Kidney (tissue), 14 donors: ENCODE data around the gene NCBP2L. TPM values are rescaled to one million over a fixed set of nuclear protein-coding genes. Genes with fewer than 3 reads are reported as not detected.

Source experiments
- DNase-seq, 5 donors: peaks; one replicate each; pipeline ENCODE4 v3.0.0-alpha.2; 2013 to 2020
- FAIRE-seq: peaks from 2 replicates; lab custom pipeline; 2012; peaks lifted over from hg19 to GRCh38; lab: Jason Lieb, UNC
- H3K27ac ChIP-seq, 2 donors: one replicate each; pipeline ENCODE4 v1.7.0; 2013; ENCODE audit warnings: low read depth in 2 of 2, low read length in 2 of 2, inconsistent platforms in 1 of 2
- H3K27me3 ChIP-seq: one replicate; pipeline ENCODE4 v1.7.1; 2013; ENCODE audit warnings: low read length, inconsistent platforms; ENCODE audit not compliant: control insufficient read depth, insufficient read depth
- H3K36me3 ChIP-seq, 3 donors: one replicate each; pipeline versions ENCODE4 v1.7.0 to v1.7.1; 2013; ENCODE audit warnings: low read length in 3 of 3, control low read depth in 1 of 3, inconsistent platforms in 1 of 3; ENCODE audit not compliant: insufficient read depth in 3 of 3, control insufficient read depth in 2 of 3
- H3K4me1 ChIP-seq, 3 donors: one replicate each; pipeline versions ENCODE4 v1.7.0 to v1.7.1; 2013; ENCODE audit warnings: low read length in 3 of 3, inconsistent platforms in 1 of 3, low read depth in 1 of 3; ENCODE audit not compliant: control insufficient read depth in 2 of 3, insufficient read depth in 2 of 3
- H3K4me3 ChIP-seq, 3 donors: one replicate each; pipeline versions ENCODE4 v1.7.0 to v1.8.1; 2013; ENCODE audit warnings: low read length in 3 of 3, control low read depth in 1 of 3, inconsistent platforms in 1 of 3
- H3K9ac ChIP-seq, 3 donors: one replicate each; pipeline versions ENCODE4 v1.7.0 to v1.7.1; 2013; ENCODE audit warnings: low read length in 3 of 3, control low read depth in 1 of 3, inconsistent platforms in 1 of 3
- H3K9me3 ChIP-seq, 3 donors: one replicate each; pipeline versions ENCODE4 v1.7.0 to v1.7.1; 2013; ENCODE audit warnings: low read length in 3 of 3, control low read depth in 1 of 3, inconsistent platforms in 1 of 3; ENCODE audit not compliant: control insufficient read depth in 2 of 3, insufficient read depth in 1 of 3
- intact Hi-C: fragments of 100-400 bp; cut with DNase I; formaldehyde crosslinking; loops from one replicate; pipeline ENCODE4 v1.11.1; 2022
- polyA plus RNA-seq: library from polyadenylated mRNA; stranded (reverse); fragments of 350-450 nt; fragmentation: Illumina TruSeq; extraction: RNeasy Lipid Tissue Mini Kit (QIAGEN cat#74804); gene quantifications from one replicate; pipeline ENCODE4 v1.2.3, GENCODE V29; 2014; ENCODE audit warnings: low read depth, low replicate concordance; ENCODE audit not compliant: insufficient read depth
- total RNA-seq: library from RNA; stranded (reverse); fragmentation: NEBNext Ultra II Directional; extraction: Animal tissue kit (Norgen Biotek cat#: 25700); gene quantifications from one replicate; pipeline ENCODE4 v1.2.1, GENCODE V29; 2021
- TF ChIP-seq, protein P1 (sequence below): IDR thresholded peaks from 3 replicates; pipeline ENCODE4 v1.5.1; 2012; ENCODE audit warnings: mild to moderate bottlenecking, moderate library complexity, borderline replicate concordance; ENCODE audit not compliant: insufficient read depth; ENCODE audit errors: extremely low read depth
- donor health status: control.
- donor health status: control.
- donor health status: control.
- donor health status: control.
- donor health status: control.
- donor health status: DM: yes; HTN: yes; CAD: no.
- donor health status: Normal renal cell carcinoma (clear cell type).

NCBP2L gene
- total and polyA plus RNA-seq, 2 donors from 2014 or later, result not detected

DNA sequence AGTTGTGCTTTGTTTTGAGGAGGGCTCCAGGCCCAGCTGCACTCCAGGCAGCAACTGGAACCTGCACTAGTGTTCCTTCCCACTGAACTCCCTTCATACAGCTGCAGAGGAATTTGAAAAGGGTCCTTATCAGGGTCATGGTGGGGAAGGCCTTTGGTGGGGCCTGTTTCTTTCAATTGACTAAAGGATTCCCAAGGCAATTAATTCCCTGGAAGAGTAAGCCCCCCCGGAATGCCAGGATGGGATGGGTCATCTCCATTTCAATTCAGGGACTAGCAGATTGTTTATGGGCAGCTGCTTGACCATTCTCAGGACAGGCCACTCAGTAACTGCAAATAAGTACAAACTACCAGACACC, 47.3 kb upstream of the NCBP2L start:
- no peaks in the 10 kb centered on the region for H3K36me3 ChIP-seq
- peaks cover 0 to 27% (median 18%) of the 10 kb centered on the region in 3 donors for H3K4me1 ChIP-seq
- no peak overlapping the region for H3K9ac ChIP-seq
- H3K27me3 ChIP-seq, result peaks cover 2% of the 10 kb centered on the region
- H3K9me3 ChIP-seq, result no peaks in the 10 kb centered on the region
- TF ChIP-seq, protein P1, sequence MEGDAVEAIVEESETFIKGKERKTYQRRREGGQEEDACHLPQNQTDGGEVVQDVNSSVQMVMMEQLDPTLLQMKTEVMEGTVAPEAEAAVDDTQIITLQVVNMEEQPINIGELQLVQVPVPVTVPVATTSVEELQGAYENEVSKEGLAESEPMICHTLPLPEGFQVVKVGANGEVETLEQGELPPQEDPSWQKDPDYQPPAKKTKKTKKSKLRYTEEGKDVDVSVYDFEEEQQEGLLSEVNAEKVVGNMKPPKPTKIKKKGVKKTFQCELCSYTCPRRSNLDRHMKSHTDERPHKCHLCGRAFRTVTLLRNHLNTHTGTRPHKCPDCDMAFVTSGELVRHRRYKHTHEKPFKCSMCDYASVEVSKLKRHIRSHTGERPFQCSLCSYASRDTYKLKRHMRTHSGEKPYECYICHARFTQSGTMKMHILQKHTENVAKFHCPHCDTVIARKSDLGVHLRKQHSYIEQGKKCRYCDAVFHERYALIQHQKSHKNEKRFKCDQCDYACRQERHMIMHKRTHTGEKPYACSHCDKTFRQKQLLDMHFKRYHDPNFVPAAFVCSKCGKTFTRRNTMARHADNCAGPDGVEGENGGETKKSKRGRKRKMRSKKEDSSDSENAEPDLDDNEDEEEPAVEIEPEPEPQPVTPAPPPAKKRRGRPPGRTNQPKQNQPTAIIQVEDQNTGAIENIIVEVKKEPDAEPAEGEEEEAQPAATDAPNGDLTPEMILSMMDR, result no peak
- no peak for DNase-seq
- intact Hi-C loops, result no loop called here
- H3K4me3 ChIP-seq, result no peak overlapping the region
- peak overlapping the region in 1 of 2 donors; percentile 53 for H3K27ac ChIP-seq
- FAIRE-seq, result no peak

DNA sequence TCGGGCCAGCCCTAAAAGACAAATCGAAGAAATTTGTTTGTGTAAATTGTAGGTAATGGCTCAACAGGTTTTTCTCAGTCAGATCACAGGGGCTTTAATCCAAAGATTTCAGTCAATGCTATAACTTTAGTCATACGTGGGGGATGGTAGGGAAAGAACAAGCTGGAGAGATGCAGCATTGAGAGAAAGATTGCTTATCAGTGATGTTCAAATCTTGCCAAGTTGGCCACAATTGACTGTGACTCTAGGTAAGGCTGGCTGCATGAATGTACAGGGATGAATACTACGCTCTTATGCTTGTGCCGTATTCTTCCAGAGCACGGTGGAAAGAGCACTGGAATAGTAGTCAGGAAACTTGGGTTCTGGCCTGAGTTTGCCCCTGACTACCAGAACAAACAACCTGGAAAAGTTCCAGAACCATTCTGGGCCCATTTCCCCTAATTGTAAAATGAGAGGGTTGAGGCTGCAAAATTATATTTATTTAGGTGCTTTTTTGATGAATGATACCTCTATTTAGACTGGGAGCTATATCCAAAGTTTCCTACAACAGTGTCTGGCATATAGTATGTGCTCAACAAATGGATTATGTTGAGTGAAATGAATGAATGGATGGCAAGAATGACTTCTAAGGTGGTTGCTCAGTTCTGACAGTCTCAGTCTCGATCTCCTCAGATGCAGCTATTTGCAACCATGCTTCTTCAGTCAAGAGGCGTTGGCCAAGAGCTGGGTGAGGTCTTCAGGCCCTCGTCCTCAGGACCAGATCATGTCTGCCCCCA, 46.4 kb upstream of the NCBP2L start:
- H3K9ac ChIP-seq, result peak overlapping the region in 1 of 3 donors; percentile 26
- TF ChIP-seq, protein P1, result no peak
- H3K27me3 ChIP-seq, result peaks cover 2% of the 10 kb centered on the region
- DNase-seq (no peak), FAIRE-seq (no peak)
- no peaks in the 10 kb centered on the region for H3K36me3 ChIP-seq
- intact Hi-C loops, result no loop called here
- peak overlapping the region; percentile 86 to 92 for H3K27ac ChIP-seq
- H3K4me1 ChIP-seq, result peaks cover 0 to 27% (median 18%) of the 10 kb centered on the region in 3 donors
- no peak overlapping the region for H3K4me3 ChIP-seq
- no peaks in the 10 kb centered on the region for H3K9me3 ChIP-seq

DNA sequence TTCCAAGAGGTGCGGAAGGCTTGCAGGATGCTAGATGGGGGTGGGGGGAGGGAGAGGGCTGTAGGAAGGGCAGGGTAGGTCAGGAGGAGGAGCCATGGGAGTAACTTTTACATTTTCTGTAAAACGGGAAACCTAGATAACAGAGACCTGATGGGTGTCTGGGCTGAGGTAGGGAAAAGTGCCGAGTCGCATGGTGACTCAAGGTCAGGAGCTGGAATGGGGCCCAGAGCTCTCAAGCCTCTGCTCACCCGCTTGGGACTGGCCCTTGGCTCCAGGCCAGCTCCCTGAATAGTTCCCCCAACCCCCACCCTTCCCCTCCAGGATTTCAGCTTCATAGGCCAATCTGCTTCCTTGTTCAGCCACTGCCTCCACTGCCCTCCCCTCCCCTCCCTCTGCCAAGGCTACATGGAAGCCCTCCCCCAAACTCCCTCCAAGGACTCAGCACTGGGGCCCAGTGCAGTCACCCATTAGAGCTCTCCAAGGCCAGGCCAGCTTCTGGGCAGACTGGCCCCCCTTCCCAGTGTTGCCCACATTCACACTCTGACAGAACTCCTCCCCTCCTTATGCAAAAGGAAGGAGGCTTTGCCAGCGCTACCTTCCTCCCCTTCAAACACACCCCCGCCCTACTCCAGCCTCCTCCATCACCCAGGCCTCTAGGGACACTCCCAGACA, 45.6 kb upstream of the NCBP2L start:
- Histone ChIP-seq H3K9ac (peak overlapping the region in 1 of 3 donors; percentile 26), H3K27me3 (peaks cover 2% of the 10 kb centered on the region), H3K9me3 (no peaks in the 10 kb centered on the region), H3K4me1 (peaks cover 0 to 22% (median 15%) of the 10 kb centered on the region in 3 donors), H3K27ac (peak overlapping the region; percentile 86 to 92), H3K4me3 (no peak overlapping the region), H3K36me3 (no peaks in the 10 kb centered on the region)
- DNase-seq (peak; percentile 81 to 96 (median 90)), FAIRE-seq (peak; percentile 51)
- TF ChIP-seq, protein P1, result no peak
- intact Hi-C loops, result no loop called here
